NCI-H524 treated with DMSO at 0.1 percent for 48 hours (cell line): ENCODE results near the gene NTHL1.

Source experiments
- DNase-seq: peaks from one replicate; lab custom pipeline; 2025; lab: John Stamatoyannopoulos, UW

NTHL1 gene

GRCh38 chr16:2008009-2008526, 39.6 kb downstream of the NTHL1 start:
- no peak for DNase-seq

- no peak for DNase-seq
These were observed 40.4 kb downstream of the NTHL1 start for GRCh38 chr16:2007081-2007836.

- DNase-seq = no peak
These were observed 41.3 kb downstream of the NTHL1 start for GRCh38 chr16:2006317-2006716.

- no peak for DNase-seq
These were observed 42.0 kb downstream of the NTHL1 start for GRCh38 chr16:2005646-2006045.

GRCh38 chr16:2004795-2005517, 42.7 kb downstream of the NTHL1 start:
- DNase-seq = no peak

- DNase-seq = peak; percentile 86
These were observed 43.6 kb downstream of the NTHL1 start for GRCh38 chr16:2003827-2004641.

- DNase-seq = no peak
These were observed 44.3 kb downstream of the NTHL1 start for GRCh38 chr16:2003231-2003826.

- DNase-seq = no peak
These were observed 45.0 kb downstream of the NTHL1 start for GRCh38 chr16:2002406-2003230.

- DNase-seq = no peak
These were observed 45.9 kb downstream of the NTHL1 start for GRCh38 chr16:2001456-2002355.

- no peak for DNase-seq
These were observed 46.6 kb downstream of the NTHL1 start for GRCh38 chr16:2001035-2001434.

GRCh38 chr16:1999866-2000514, 47.6 kb downstream of the NTHL1 start:
- DNase-seq = no peak

- no peak for DNase-seq
These were observed 48.5 kb downstream of the NTHL1 start for GRCh38 chr16:1998852-1999801.

GRCh38 chr16:1998360-1998835, 49.2 kb downstream of the NTHL1 start:
- DNase-seq = no peak

- no peak for DNase-seq
These were observed 49.9 kb downstream of the NTHL1 start for GRCh38 chr16:1997494-1998359.

GRCh38 chr16:1993731-1994131, 53.9 kb downstream of the NTHL1 start:
- DNase-seq = no peak

- DNase-seq = no peak
These were observed 54.8 kb downstream of the NTHL1 start for GRCh38 chr16:1992704-1993317.
